SIG-M5 (cell line): ENCODE results near the gene C14orf132.
"Not testable (repeated sequence)": the region's sequence is repeated elsewhere in the genome, so short reads cannot be mapped to it uniquely, and the experiment has no call there.

ENCODE experiments used
- DNase-seq: peaks from one replicate; lab custom pipeline; 2025; lab: John Stamatoyannopoulos, UW

C14orf132 gene

GRCh38 chr14:96038920-96039632, at the start of gene C14orf132:
TSS of gene C14orf132 (plus strand) at chr14:96039362. CDS start at chr14:96039501, 139 bp downstream.
- DNase-seq, result no peak

DNA sequence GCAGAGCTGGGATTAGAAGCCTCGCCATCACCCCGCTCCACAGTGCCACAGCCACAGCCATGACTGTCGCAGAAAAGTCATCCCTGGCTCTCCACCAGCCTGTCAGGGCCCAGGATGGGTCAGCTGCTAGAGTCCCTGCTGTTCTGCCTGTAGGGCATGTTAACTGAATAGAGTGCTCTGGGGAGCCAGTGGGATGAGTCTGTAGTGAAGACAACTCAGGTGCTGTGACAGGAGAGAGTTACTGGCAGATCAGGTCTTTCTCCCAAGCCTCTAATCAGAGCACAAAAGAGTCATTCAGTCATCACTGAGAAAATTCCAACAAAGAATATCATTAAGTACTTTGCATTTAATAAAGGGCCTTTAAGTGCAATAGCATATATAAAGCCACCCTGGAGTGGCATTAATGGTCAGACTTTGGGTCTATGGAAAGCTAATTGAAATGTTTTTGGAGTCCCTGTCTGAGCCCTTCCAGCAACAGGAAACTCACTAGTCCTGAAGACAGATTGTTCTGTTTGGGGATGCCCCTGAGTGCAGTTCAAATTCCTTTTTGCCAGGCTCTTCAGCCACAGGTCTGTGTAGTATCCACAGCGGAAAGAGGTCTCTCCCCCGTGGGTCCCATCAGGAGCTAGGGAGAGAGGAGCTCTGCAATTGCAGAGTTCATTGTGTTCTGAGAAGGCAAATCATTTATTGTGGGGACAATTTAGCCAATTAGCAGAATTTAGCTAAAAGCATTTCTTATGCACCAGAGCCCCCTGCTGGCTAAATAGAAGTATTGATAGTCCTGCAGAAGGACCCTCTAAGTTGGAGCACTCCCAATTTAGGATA, 45.2 kb upstream of the C14orf132 start:
- no peak for DNase-seq

DNA sequence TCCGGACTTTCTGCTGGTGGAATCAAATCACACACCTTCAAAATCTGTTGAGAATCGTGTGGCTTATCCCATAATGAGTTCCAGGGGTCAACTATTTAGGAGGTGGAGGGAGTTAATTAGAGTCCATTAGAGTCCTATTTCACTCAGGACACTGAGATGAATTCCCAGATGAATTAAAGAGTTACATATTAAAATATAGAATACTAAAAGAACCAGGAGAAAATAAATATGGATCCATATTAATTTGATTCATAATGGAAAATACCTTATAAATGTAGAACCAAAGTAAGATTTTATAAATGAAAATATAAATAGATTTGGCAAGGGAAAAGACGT, 44.6 kb upstream of the C14orf132 start:
- no peak for DNase-seq

- DNase-seq, result no peak
Observed at GRCh38 chr14:95998656-95999055, 40.5 kb upstream of the C14orf132 start.

- DNase-seq, result no peak
Observed at GRCh38 chr14:96001866-96002497, 37.2 kb upstream of the C14orf132 start.

GRCh38 chr14:96002498-96002884, 36.7 kb upstream of the C14orf132 start:
- DNase-seq, result no peak

DNA sequence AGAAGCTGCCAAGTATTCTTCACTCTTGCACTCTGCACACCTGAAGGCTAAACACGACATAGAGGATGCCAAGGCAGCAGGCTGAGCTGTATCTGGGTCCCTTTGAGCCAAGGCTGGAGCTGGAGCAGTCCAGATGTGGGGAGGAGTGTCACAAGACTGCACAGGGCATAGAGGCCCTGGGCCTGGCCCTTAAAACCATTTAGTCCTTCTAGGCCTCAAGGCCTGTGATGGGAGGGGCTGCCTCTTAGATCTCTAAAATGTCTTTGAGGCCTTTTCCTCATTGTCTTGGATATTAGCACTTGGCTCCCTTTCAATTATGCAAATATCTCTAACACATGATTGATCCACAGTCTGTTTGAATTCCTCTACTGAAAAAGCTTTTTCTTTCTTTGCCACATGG, 28.0 kb upstream of the C14orf132 start:
- DNase-seq, result no peak

DNA sequence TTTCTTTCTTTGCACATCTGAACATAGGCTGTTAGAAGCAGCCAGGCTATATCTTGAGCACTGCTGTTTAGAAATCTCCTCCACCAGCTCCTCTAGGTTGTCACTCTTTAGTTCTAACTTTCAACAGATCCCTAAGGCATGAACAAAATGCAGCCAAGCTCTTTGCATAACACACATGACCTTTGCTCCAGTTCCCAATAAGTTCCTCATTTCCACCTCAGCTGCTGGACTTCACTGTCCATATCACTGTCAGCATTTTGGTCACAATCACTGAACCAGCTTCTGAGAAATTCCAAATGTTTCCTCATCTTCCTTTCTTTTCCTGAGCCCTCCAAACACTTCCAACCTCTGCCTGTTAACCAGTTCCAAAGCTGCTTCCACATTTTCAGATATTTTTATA, 27.6 kb upstream of the C14orf132 start:
- DNase-seq, result no peak

DNA sequence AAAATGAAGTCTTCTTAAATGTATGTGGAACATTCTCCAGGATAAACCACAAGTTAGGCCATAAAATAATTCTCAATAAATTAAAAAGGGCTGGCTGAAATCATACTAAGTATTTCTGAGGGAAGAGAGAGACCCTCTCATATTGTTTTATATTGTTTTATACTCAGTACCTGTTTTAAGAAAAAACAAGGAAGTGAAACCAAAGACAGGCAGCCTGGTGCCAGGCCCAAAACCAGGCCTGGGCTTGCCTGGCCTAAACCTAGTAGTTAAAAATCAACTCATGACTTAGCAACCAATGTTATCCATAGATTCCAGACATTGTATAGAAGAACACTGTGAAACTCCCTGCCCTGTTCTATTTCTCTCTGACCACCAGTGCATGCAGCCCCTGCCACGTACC, 26.4 kb upstream of the C14orf132 start:
- not testable (repeated sequence) for DNase-seq

DNA sequence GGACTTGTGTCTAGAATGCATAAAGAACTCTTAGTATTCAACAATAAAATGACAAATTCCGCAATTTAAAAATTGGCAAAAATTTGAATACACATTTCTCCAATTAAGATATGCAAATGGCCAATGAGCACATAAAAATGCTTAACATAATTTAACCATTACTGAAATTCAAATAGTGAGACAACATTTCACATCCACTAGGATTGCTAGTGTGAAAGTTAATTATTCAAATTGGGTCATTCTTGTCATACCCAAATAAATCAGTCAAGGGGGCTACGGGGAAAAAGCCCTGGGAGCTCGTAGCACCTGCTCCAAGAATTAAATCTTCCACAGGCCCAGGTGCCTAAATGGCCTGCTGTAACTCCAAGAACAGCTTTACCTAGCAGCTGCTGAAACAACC, 25.0 kb upstream of the C14orf132 start:
- no peak for DNase-seq

DNA sequence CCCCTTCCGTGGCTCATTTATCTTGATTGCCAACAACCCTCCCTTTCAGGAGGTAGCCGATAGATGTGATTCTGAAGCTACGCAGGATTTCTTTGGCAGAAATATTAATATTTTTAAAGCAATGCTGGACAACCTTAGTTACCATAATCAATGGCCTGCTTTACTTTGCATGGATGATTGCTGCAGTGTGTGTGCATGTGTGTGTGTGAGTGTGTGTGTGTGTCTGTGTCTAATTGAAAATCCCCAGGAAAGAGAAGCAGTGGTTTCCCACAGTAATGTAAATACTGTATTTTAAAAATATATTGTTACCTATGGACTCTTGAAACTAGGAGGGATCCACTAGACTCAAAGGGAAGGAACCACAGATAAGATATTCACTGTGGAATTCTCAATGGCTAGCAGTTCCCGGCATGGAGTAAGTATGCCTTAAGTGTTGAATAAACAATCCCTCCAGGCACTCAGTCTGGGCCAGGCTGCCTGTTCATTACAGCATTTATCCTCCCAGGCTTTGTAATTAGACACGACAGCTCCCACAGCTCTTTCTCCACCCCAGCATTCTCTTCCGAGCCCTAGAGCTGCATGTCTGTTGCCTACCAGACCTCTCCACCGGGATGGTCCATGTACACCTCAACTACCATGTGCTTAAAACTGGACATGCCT, 22.5 kb upstream of the C14orf132 start:
- no peak for DNase-seq

DNA sequence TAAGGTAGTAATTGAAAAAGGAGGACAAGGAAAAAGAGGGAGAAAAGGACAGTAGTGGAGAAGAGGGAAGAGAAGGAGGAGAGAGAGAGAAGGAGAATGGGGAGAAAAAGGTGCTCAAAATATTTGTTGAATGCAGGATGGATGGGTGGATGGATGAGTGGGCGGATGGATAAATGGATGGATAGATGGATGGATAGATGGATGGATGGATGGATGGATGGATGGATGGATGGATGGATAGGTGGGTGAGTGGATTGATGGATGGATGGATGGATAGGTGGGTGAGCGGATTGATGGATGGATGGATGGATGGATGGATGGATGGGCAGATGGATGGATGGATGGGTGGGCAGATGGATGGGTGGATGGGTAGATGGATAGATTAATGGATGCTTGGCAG, 21.3 kb upstream of the C14orf132 start:
- DNase-seq, result no peak

GRCh38 chr14:96027431-96028355, 11.5 kb upstream of the C14orf132 start:
- no peak for DNase-seq

DNA sequence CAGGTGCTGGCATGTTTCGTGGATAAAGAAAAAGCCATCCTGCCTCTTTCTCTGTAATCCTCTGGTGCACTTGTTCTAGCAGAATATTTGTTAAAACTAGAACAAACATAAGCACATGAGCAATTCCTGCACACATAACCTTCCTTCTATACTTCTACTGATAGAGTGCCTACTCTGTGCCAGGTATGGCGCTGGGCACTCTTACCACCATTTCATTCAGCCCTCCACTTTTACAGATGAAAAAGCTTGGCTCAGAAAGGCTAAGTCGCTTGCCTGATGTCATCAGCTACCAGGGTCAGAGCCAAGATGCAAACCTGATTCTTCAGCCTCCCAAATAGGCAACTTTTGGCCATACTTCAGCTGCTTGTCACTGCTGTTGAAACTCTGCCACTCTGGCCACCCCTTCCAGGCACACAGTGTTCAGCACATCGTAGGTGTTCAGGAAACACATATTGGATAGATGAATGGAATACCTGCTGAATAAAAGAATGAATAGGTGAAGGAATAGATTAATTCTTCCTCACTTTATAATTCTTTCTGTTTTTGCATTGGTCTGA, 10.0 kb upstream of the C14orf132 start:
- no peak for DNase-seq

GRCh38 chr14:96030108-96030760, 8.9 kb upstream of the C14orf132 start:
- DNase-seq, result no peak

DNA sequence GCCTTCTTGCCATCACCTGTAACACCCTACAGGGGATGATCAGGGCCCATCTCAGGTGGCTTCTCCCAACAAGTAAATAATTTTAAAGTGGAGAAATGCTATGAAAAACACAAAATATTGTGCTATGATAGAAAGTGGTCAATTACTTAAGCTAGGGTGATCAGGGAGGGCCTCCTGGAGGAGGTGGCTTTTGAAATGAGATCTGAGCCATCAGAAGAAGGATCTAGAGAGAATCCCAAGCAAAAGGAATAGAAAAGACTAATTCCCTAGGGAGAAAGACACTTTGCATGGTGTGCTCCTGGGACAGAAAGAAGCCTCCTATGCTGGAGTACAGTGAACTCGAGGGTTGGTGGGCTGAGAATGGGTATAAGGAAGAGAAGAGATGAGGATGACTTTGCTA, 7.5 kb upstream of the C14orf132 start:
- no peak for DNase-seq

- DNase-seq, result no peak
Observed at GRCh38 chr14:96035456-96035855, 3.7 kb upstream of the C14orf132 start.

- no peak for DNase-seq
Observed at GRCh38 chr14:96037891-96038557, 1.1 kb upstream of the C14orf132 start.

- no peak for DNase-seq
Observed at GRCh38 chr14:96038558-96038919, 623 bp upstream of the C14orf132 start.

DNA sequence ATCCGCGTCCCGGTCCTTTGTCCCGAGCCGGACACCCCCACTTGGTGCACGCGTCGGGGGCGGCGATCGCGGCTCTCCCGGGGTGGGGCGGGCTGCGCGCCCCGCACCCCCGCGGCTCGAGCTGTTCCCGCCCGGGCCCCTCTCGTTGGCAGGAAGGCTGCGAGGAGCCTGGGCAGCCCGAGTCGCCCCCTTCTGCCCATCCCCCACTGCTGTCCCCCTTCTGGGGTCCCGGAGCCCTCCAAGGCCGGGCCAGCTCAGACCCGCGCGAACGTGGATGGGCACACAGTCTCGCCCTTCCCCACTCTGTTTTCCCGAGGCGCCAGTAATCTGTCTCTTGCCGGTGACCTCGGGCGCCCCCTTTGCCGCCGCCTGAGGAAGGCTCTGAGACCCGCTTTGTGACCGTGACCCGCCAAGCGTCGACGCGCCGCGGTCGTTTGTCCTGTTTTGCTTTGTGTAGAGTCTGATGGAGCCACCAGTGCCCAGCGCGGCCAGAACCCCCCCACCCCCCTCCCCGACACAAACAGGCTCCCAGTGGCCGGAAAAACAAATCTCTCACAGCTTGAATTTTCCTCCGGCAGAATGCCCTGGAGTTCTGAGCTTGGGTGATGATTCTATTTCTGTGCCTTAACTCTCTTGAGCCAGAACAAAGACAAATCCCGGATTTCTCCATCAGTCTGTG, 610 bp downstream of the C14orf132 start:
- no peak for DNase-seq
